ENCODE measurements around the gene OR6J1. TPM values are rescaled to one million over a fixed set of nuclear protein-coding genes. Genes with fewer than 3 reads are reported as not detected.

OR6J1 gene
- total and polyA plus RNA-seq, 2 of the 8 experiments (the other 6 are each of a cell fraction or from before 2014, with no cell fraction given): not detected

- H3K79me2 ChIP-seq (ENCODE audit: control insufficient read depth in 1 of 2, insufficient read depth in 2 of 2, low read length in 2 of 2): no peaks in the 10 kb centered on the region
- no peak overlapping the region for H3K4ac ChIP-seq (replicated peaks; ENCODE audit: insufficient read length, low read depth, low read length)
- 78% methylated on average over 2 of the region's 2 CpGs; no CpG with 5 or more reads in 1 of the 2 experiments for WGBS, 2 experiments (ENCODE audit: extremely low coverage in 1 of 2, insufficient coverage in 1 of 2, insufficient read length in 1 of 2, insufficient replicate concordance in 2 of 2, low coverage in 1 of 2, low lambda C conversion rate in 2 of 2, missing lambda C conversion rate in 1 of 2)
- FAIRE-seq (no peak), DNase-seq (ENCODE audit: low read depth in 1 of 2, low spot score in 2 of 2) (no peak)
- H3K18ac ChIP-seq (ENCODE audit: extremely low read depth, low read length): no peak overlapping the region
- no peaks in the 10 kb centered on the region for H3K9me3 ChIP-seq (ENCODE audit: insufficient read depth in 2 of 2, low read depth in 1 of 2, low read length in 1 of 2)
- H4K5ac ChIP-seq (ENCODE audit: insufficient read length, low read depth, low read length): no peak overlapping the region
- no peaks in the 10 kb centered on the region for H3K27me3 ChIP-seq (replicated peaks in 1 of 4; ENCODE audit: control insufficient read depth in 3 of 4, extremely low read depth in 1 of 4, insufficient read depth in 3 of 4, low read length in 3 of 4)
- ChIA-PET CTCF (ENCODE audit: partially characterized antibody) (interaction anchor here (0.7 to 6.7 kb wide), 15 partner anchors 10 to 471 kb away, joined by 3 to 78 read pairs (median 3); partner anchors contain the start of gene ABHD4), POLR2A (ENCODE audit: partially characterized antibody) (interaction anchor here (0.6 to 2.1 kb wide), 8 partner anchors 52 to 305 kb away, joined by 3 to 7 read pairs (median 3); partner anchors contain the start of genes ABHD4 and OXA1L)
- H3K9ac ChIP-seq (replicated peaks in 1 of 4; ENCODE audit: extremely low read depth in 1 of 4, low read depth in 3 of 4, low read length in 3 of 4): no peak overlapping the region
- no peak overlapping the region for H4K91ac ChIP-seq (replicated peaks; ENCODE audit: insufficient read length, low read length)
- H2BK5ac ChIP-seq (ENCODE audit: low read depth, low read length): no peak overlapping the region
- H3K56ac ChIP-seq (replicated peaks; ENCODE audit: insufficient read length, low read depth, low read length): no peak overlapping the region
- no peaks in the 10 kb centered on the region for H3K23me2 ChIP-seq (ENCODE audit: low read depth, low read length)
- no peak overlapping the region for H2BK20ac ChIP-seq (ENCODE audit: low read length)
- H2BK120ac ChIP-seq (replicated peaks; ENCODE audit: low read depth, low read length): no peak overlapping the region
- H3K4me3 ChIP-seq (ENCODE audit: extremely low read depth in 1 of 4, insufficient read depth in 2 of 4, low read depth in 3 of 4, low read length in 4 of 4): no peak overlapping the region
- H4K20me1 ChIP-seq (replicated peaks in 1 of 2; ENCODE audit: control insufficient read depth in 1 of 2, insufficient read depth in 2 of 2, low read length in 2 of 2): no peaks in the 10 kb centered on the region
- no peak overlapping the region for H2AFZ ChIP-seq (ENCODE audit: low read length)
- H3K79me1 ChIP-seq (ENCODE audit: low read depth, low read length): no peaks in the 10 kb centered on the region
- H4K8ac ChIP-seq (ENCODE audit: extremely low read depth, insufficient read depth, low read length): no peak overlapping the region
- no peak overlapping the region for H3K14ac ChIP-seq (ENCODE audit: insufficient read length)
- no peaks in the 10 kb centered on the region for H3K4me1 ChIP-seq (replicated peaks in 1 of 4; ENCODE audit: control insufficient read depth in 3 of 4, insufficient read depth in 4 of 4, low read length in 3 of 4)
- no peak overlapping the region for H2BK15ac ChIP-seq (ENCODE audit: low read length)
- H3K4me2 ChIP-seq (ENCODE audit: insufficient read depth in 1 of 2, low read depth in 2 of 2, low read length in 2 of 2): no peak overlapping the region
- H3K36me3 ChIP-seq (ENCODE audit: control insufficient read depth in 2 of 4, insufficient read depth in 4 of 4, low read length in 3 of 4): no peaks in the 10 kb centered on the region
- no peak overlapping the region for H2BK12ac ChIP-seq (ENCODE audit: low read depth, low read length)
- no peak overlapping the region for H3K23ac ChIP-seq (ENCODE audit: insufficient read length)
- H3K27ac ChIP-seq (ENCODE audit: low read depth, low read length): no peak overlapping the region
- no peak overlapping the region for H2AK5ac ChIP-seq (ENCODE audit: low read depth, low read length)
- TF ChIP-seq JUND (IDR thresholded peaks at IDR 0.05; ENCODE audit: low read length) (no peak), BACH1 (IDR thresholded peaks at IDR 0.05; ENCODE audit: low read length) (no peak), MAX (IDR thresholded peaks at IDR 0.05) (no peak), GABPA (IDR thresholded peaks at IDR 0.05; ENCODE audit: borderline replicate concordance, insufficient read depth, low read length) (no peak)
Measured at GRCh38 chr14:22651586-22651985, 7.4 kb upstream of the OR6J1 start.
